GM19099 (cell line): ENCODE results near the gene TRIM36.

Experiments used
- POLR2A ChIP-seq: IDR thresholded peaks from 3 replicates; pipeline ENCODE4 v1.6.1; 2011; ENCODE audit warnings: low read depth; ENCODE audit not compliant: insufficient read length; ENCODE audit errors: extremely low read depth

The TRIM36 gene

DNA sequence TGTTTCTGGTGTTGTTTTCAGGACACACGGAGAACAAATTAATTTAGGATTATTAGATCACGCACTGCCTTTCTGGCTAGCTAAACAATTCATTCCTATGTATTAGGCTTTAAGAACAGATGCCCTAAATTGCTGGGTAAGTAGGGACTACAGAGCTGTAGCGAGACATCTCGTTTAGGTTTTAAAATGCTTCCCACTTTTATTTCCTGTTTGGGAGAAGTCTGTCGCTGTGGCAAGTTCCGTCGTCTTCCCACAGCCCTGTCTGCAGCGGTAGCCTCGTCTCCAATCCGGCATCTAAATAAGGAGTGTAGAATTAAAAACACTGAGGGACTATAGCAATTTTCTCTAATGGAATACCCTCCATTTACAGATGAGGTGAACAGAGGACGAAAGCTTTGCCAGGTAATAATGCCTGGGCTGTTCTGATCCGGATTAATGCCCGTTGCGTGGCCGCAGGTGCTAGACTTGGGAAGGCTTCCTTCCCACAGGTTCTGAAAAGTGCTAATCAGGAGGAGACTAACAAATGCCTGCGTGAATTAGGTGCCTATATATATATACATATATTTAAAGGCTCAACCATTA, 1.3 kb upstream of the TRIM36 start:
- no peak for TF ChIP-seq POLR2A

DNA sequence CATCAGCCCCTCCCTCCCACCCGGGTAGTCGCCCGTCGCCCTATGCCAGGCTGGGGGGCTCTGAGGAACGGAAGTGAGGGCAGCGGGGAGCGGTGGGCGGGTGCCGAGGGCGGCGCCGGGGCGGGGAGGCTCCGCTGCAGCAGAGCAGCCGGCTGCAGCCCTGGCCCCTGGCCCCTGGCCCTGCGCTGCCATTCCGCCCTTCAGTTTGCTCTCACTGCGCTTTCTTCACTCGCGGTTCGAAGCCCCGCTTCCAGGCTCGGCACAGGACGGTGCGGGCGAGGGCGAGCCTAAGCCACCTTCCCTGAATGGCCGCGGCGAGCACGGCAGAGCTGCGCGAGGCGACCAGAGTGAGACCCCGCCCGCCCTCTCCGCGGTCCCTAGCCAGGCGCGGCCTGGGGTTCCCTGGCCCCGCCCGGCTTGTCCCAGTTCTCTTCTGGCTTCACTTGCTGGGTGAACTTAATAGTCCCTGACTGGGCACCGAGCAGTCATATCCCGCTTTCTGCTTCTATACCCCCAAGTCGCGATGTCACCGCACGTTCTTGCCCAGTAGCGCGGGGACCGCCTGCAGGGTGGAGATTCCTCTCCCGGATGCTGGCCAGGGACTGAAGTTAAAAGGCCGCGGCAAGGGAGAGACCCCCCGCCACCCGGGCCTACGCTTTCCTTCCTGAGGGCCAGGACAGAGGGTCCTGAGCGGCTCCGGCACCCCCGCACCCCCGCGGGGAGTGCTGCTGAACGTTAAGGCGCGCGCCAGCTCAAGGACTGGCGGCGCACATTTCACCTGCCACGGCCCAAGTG, 623 bp upstream of the TRIM36 start:
- no peak for TF ChIP-seq POLR2A

DNA sequence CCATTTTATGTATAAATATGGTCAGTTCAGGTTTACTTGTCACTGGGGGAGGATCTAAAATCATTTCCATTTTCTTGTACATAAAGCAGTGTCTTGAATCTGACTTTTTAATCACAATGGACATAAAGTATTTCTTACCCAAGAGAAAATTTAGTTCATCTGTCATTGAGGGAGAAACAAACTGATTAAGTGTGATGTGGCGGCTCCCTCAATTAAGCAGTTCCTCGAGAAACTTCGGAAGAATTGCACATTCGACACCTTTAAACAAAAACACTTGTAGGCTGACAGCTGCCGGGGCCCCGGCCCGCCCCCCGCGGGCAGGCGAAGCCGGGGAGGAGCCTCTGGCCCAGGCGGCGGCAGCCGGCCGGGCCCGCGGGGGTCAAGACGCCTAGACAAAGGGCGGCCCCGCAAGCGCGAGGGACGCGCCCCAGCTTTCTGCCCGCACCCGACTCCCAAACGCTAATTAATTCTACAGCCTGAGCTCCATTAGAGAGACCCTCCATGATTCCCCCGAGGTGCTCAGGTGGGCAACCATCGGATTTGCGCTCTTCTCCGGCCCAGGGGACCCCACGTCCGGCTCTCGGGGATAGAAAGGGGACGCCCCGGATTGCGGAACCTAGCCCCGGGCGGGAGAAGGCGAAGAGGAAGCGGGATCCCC, 750 bp downstream of the TRIM36 start:
- TF ChIP-seq POLR2A = no peak

DNA sequence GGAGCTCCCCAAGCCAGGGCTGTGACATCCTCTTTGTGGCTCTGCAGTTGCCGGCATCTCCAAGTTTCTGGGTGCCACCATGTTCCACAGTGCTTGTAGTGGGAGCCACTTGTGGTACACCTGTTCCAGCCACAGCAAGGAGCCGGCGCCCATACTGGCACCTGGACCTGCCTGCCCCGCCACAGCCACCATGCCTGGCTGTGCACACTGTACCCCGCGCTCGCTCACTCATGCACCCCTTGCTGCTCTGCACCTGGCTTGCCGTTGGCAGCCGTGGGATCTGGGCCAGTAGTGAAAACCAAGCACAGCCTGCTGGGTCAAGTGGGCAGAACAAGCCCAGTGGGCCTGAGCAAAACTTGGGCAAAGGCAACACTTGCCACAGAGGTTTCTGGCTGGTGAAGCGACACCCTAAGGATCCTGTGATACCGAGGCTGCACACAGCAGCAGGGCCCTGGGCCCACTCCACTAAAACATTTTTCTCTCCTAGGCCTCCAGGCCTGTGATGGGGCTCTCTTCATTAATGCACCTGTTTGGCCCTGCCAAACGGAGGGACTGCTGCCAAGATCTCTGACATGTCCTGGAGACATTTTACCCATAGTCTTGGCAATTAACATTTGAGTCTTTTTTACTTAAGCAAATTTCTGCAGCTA, 2.8 kb downstream of the TRIM36 start:
- no peak for TF ChIP-seq POLR2A

DNA sequence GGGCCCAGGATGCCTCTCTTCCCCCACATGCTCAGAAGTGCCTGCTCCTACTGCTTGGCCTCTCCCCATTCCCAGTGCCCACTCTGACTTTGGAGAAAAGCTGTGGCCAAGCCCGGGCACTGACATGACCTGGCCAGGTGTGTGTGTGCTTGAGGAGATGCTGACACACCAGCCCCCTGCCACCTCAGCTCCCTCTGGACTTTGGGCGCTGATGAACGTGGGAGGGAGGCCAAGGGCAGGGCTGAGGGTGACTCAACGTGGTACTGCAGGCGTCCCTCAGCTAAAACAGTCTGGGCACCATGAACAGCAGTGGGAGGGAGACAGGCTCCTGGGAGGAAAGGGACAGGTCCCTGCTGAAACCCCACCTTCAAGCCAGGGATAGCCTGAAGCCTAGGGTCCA, 3.9 kb downstream of the TRIM36 start:
- TF ChIP-seq POLR2A = no peak

DNA sequence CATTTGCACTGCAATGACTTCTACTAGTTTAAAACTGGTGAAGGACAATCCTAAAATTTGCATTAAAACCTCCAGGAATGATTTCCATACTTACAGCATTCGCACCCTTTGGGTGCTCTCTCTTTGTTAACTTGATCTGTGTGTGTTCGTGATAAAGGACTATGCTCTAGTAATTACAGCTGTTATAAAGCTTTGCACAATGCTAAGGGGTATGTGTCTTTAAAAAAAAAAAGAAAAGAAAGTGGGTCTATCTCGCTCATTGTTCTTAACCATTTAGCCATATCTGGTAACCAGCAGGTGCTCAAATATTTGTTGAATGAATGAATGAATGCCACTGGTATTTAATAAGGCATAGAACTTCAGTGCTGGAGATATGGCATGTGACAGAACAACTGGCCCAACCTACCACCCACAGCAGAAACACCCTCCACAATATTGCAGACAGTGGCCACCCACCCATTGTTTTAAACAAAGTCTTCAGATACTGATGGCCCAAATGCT, 8.7 kb downstream of the TRIM36 start:
- no peak for TF ChIP-seq POLR2A

DNA sequence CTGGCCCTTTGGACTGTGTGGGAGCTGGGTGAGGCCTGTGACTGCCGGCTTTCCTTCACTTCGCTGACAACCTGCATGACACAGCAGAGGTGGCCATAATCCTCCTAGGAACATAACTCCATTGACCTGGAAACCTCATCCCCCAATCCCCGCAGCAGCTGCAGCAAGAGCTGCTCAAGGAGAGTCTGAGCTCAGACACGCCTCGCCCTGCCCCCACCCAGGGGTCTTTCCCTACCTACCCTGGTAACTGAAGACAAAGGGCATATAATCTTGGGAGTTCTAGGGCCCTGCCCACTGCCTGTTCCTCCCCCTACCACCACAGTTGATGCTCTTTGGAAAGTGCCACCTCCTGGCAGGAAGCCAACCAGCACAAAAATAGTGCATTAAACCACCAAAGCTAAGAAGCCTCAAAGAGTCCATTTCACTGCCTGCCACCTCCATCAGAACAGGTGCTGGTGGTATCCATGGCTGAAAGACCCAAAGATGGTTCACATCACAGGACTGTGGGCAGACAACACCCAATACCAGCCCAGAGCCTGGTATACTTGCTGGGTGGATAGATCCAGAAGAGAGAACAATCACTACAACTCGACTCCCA, 18.4 kb downstream of the TRIM36 start:
- TF ChIP-seq POLR2A = no peak

DNA sequence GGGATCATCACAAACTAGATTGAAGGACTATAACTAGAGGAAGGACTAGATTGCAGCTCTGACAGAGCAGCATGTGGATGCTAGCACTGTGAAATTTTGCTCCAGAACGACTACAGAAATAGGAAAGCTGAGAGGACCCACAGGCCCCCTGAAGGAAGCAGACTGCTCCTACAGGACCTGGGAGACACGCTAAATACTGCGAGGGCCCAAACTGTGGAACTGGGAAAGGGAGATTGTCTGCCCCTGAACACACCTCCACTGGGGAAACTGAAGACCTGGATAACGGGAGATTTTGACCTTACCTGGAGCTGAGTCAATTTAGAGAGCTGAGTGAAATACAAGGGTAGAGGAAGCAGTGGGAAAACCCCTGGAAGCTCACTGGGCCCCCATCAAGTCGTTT, 19.2 kb downstream of the TRIM36 start:
- no peak for TF ChIP-seq POLR2A

DNA sequence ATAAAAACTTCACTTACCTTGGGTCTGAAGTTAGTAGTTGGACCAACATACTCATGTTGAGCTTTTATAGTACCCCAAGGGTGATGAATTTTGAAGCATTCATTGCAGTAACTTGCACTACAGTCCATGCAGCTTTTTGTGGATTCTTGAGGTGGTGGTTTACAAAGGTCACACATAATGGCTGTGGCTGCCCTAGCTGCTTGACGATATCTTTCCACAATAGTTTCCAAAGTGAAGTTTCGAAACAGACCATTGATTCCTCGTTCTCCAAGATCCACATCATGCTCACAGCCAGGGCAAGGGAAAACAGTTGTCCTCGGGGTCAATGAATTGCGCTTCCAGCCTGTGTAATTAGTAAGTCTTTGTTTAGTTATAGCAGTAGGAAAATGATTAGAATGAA, 22.7 kb downstream of the TRIM36 start:
- TF ChIP-seq POLR2A = no peak

DNA sequence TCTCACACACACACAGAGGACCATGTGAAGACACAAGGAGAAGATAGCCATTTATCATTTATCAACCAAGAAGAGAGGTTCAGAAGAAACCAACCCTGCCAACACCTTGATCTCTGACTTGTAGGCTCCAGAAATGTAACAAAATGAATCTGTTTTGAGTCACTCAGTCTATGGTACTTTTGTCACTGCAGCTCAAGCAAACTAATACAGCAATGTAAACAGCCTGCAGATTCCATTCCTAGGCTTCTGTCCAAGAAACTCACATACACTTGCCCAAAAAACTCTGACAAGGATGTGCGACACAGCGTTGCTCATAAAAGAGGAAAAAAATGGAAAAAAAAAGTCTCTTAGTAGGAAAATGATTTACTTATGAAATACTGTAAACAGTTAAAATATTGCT, 33.4 kb downstream of the TRIM36 start:
- TF ChIP-seq POLR2A = no peak

DNA sequence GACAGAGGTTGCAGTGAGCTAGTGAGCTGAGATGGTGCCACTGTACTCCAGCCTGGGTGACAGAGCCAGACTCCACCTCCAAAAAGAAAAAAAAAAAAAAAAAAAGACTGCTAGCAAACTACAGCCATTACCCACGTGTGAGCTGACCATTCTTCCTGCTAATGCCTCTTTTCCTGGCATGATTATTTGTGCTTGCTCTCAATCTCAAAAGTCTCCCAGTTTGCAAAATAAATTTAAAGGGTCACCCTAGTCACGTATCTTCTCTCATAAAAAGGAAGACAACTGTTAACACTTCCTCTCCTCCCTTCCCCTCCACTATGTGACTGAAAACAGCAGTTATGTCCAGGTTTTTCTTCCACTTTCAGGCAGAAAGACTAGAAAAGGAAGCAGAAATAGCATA, 37.2 kb downstream of the TRIM36 start:
- TF ChIP-seq POLR2A = no peak

DNA sequence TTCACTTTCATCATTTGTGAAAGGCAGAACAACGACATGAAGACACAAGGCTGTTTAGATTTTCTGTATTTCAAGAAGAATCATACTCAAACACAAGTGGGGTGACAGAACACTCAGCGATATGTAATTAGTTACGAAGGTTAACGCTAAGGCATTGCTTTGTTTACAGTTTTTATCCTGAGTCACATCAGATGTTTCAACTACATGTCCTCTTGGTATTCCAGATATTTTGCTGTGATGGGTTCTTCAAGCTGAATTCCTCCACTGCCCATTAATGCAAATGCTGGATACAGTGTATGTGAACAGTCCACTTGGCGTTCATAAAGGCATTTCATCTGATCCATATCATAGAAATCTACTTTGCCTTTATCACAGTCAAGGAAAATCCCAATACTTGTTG, 43.4 kb downstream of the TRIM36 start:
- no peak for TF ChIP-seq POLR2A

DNA sequence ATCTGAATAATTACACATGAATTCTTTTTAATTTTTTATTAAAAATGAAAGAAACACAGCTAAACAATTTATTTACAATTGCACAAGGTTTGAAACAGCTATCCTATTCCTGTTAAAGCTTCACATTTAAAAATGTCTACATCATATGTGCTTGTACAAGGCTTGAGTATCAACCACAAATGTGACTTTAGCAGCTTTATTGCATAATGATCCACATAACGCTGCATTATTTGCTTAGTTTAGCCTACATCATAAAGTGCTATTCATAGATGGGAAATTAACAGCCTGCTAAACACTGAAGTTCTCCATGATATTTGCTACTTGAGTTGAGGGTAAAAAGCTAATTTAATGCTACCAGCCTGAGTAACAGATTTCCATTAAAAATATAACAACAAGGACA, 45.0 kb downstream of the TRIM36 start:
- no peak for TF ChIP-seq POLR2A

DNA sequence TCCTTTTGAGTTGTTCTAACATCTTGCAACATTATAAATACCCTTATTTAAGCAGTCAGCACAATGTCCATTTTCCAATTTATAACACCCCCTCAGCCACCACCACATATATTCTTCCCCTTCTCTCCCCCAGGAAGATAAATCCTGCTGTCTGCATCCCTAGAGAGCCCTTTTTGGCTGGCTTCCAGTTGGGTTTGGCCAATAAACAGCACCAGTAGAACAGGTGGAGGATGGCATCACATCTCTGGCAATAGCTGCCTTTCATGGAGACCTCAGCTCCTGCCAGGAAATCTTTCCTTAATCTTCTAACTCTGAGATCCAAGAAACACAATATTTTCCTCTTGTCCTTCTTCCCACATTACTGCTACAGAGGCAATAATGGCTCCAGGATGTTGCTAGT, 53.7 kb downstream of the TRIM36 start:
- TF ChIP-seq POLR2A = no peak

DNA sequence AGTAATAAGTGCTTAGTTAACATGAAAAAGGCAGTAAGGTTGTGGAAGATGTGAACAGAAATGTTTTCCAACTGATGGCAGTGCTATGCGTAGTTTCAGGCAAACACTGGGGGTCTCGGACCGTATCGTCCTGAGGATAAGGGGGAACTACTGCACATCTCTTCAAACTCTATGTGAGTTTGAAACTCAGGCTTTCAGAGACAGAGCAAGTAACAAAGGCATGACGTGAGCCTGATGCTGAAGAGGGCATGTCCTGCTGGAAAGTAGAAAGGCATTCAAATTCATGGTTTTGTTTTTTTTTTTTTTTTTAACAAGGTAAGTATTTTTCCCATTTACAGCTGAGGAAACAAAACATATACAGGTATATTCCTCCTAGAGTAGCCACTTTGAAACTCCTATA, 59.9 kb downstream of the TRIM36 start:
- TF ChIP-seq POLR2A = no peak

DNA sequence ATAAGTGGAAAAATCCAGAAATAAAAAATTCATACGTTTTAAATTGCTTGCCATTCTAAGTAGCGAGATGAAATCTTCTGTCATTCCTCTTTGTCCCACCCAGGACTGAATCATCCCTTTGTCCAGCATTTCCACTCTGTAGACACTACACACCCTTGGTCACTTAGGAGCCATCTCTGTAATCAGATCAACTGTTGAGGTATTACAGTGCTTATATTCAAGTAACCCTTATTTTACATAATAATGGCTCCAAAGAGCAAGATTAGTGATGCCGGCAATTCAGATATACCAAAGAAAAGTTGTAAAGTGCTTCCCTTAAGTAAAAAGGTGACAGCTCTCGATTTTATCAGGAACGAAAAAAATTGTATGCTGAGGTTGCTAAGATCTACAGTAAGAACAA, 60.4 kb downstream of the TRIM36 start:
- TF ChIP-seq POLR2A = no peak
